Fibroblast of villous mesenchyme (primary cell): ENCODE data around the gene PHYHIPL. TPM values are rescaled to one million over a fixed set of nuclear protein-coding genes. Genes with fewer than 3 reads are reported as not detected.
"Not testable (repeated sequence)": the region's sequence is repeated elsewhere in the genome, so short reads cannot be mapped to it uniquely, and the experiment has no call there.

ENCODE experiments used
- DNase-seq: peaks from one replicate; pipeline ENCODE4 v3.0.0-alpha.2; 2010; ENCODE audit warnings: low read depth
- H3K4me3 ChIP-seq: 2 replicates; pipeline ENCODE4 v1.5.1; 2011; ENCODE audit warnings: low read depth, mild to moderate bottlenecking, low read length
- CTCF ChIP-seq: IDR thresholded peaks from 2 replicates; pipeline ENCODE4 v1.5.1; 2012; ENCODE audit warnings: low read depth, mild to moderate bottlenecking, low read length; ENCODE audit not compliant: insufficient read depth
- total RNA-seq: library from RNA; depleted of rRNA; stranded (reverse); fragments of >200 nt; gene quantifications from 2 replicates; pipeline ENCODE4 v1.2.3, GENCODE V29; 2012

The PHYHIPL gene
- total RNA-seq, 1 donor: not detected

GRCh38 chr10:59216178-59216869 is 39.9 kb downstream of the PHYHIPL start:
- no peak for TF ChIP-seq CTCF
- H3K4me3 ChIP-seq: no peak overlapping the region
- no peak for DNase-seq

GRCh38 chr10:59222788-59223187 is 46.3 kb downstream of the PHYHIPL start:
- no peak for TF ChIP-seq CTCF
- DNase-seq: no peak
- H3K4me3 ChIP-seq: no peak overlapping the region

- not testable (repeated sequence) for DNase-seq
These were observed 47.2 kb downstream of the PHYHIPL start for GRCh38 chr10:59223597-59223996.

GRCh38 chr10:59225211-59225610 is 48.8 kb downstream of the PHYHIPL start:
- TF ChIP-seq CTCF: no peak
- DNase-seq: no peak
- H3K4me3 ChIP-seq: no peak overlapping the region

More at GRCh38 chr10:59223597-59223996, 47.2 kb downstream of the PHYHIPL start:
- H3K4me3 ChIP-seq: not testable (repeated sequence)

GRCh38 chr10:59227136-59227673 is 50.8 kb downstream of the PHYHIPL start:
- DNase-seq: no peak
- H3K4me3 ChIP-seq: no peak overlapping the region
- no peak for TF ChIP-seq CTCF

GRCh38 chr10:59229441-59229840 is 53.0 kb downstream of the PHYHIPL start:
- no peak overlapping the region for H3K4me3 ChIP-seq
- no peak for TF ChIP-seq CTCF
- DNase-seq: no peak

- TF ChIP-seq CTCF: no peak
- no peak overlapping the region for H3K4me3 ChIP-seq
- DNase-seq: peak; percentile 20
These were observed 57.8 kb downstream of the PHYHIPL start for GRCh38 chr10:59234194-59234593.
